K562 (cell line): Measurements from ENCODE around the gene ZBTB25. TPM values are rescaled to one million over a fixed set of nuclear protein-coding genes. Genes with fewer than 3 reads are reported as not detected.

Experiments
- ATAC-seq: fragments of 200-7000 bp; cut with Tn5 transposase; 3 replicates; pipeline ENCODE4 v1.9.1; 2020; ENCODE audit warnings: moderate library complexity
- BruUV-seq: library from RNA; stranded (reverse); fragments of 400-500 nt; replicated peaks from 2 replicates; lab custom pipeline; 2021; lab: Mats Ljungman, UMichigan
- CTCF ChIA-PET: fragments of 300-600 bp; formaldehyde crosslinking; extraction: SDS; loops from one replicate; lab custom pipeline; 2021; ENCODE audit warnings: low intra/inter-chr PET ratio; lab: Yijun Ruan, JAX
- POLR2A ChIA-PET: fragments of 300-600, 350-650 bp; sonication (Branson Sonifier 250); formaldehyde crosslinking; extraction: SDS; loops from one replicate; lab custom pipeline; 2021; ENCODE audit warnings: antibody characterized with exemption, inconsistent platforms; lab: Yijun Ruan, JAX
- DNase-seq, 4 experiments: peaks; one replicate each; pipeline versions ENCODE4 v3.0.0 to v3.0.0-alpha.2; 2011 to 2018; ENCODE audit warnings: low spot score in 3 of 4, mixed read lengths in 3 of 4; ENCODE audit errors: extremely low read depth in 1 of 4
- FAIRE-seq: peaks from 2 replicates; lab custom pipeline; 2011; peaks lifted over from hg19 to GRCh38; lab: Jason Lieb, UNC
- H2AFZ ChIP-seq: 2 replicates; pipeline ENCODE4 v1.6.0; 2011; ENCODE audit warnings: low read depth, low read length, control low read depth, inconsistent platforms
- H3K27ac ChIP-seq: fragments of 200-600 bp; 3 replicates; pipeline ENCODE4 v1.8.0; 2011; ENCODE audit warnings: low read depth, mild to moderate bottlenecking, control low read depth, inconsistent platforms, low read length, moderate library complexity, mixed read lengths; ENCODE audit errors: extremely low read depth
- H3K27me3 ChIP-seq, 2 experiments: fragments of 300-600 bp in 1 of 2; 2 replicates in 1 of 2; 3 replicates in 1 of 2; pipeline versions ENCODE4 v1.6.0 to v1.8.0; 2011; ENCODE audit warnings: inconsistent platforms in 2 of 2, low read length in 2 of 2, mild to moderate bottlenecking in 1 of 2, mixed read lengths in 1 of 2, moderate library complexity in 1 of 2; ENCODE audit not compliant: control insufficient read depth in 2 of 2, insufficient read depth in 2 of 2
- H3K36me3 ChIP-seq: fragments of 300-600 bp; 3 replicates; pipeline ENCODE4 v1.8.0; 2011; ENCODE audit warnings: mild to moderate bottlenecking, low read length, inconsistent platforms; ENCODE audit not compliant: control insufficient read depth, insufficient read depth
- H3K4me1 ChIP-seq, 2 experiments: fragments of 200-600 bp in 1 of 2; replicated peaks in 1 of 2; 2 replicates in 1 of 2; 3 replicates in 1 of 2; pipeline versions ENCODE4 v1.5.1 to v1.8.0; 2011; ENCODE audit warnings: inconsistent platforms in 2 of 2, low read length in 2 of 2, mild to moderate bottlenecking in 1 of 2, mixed read lengths in 1 of 2, moderate library complexity in 1 of 2; ENCODE audit not compliant: control insufficient read depth in 2 of 2, insufficient read depth in 2 of 2
- H3K4me2 ChIP-seq: 2 replicates; pipeline ENCODE4 v1.6.1; 2011; ENCODE audit warnings: low read length, control low read depth, inconsistent platforms, mixed read lengths; ENCODE audit not compliant: insufficient read depth
- H3K4me3 ChIP-seq: fragments of 200-600 bp; sonication (generic), shearing (Covaris generic); 2 replicates; pipeline ENCODE4 v1.5.1; 2016; ENCODE audit warnings: control low read depth, inconsistent platforms
- H3K79me2 ChIP-seq: fragments of 200-600 bp; 3 replicates; pipeline ENCODE4 v1.8.0; 2011; ENCODE audit warnings: low read length, inconsistent platforms; ENCODE audit not compliant: control insufficient read depth, insufficient read depth
- H3K9ac ChIP-seq, 2 experiments: 2 replicates each; pipeline versions ENCODE4 v1.6.0 to v1.6.1; 2011; ENCODE audit warnings: low read depth in 2 of 2, low read length in 2 of 2, control low read depth in 1 of 2, inconsistent platforms in 1 of 2, mild to moderate bottlenecking in 1 of 2, mixed read lengths in 1 of 2; ENCODE audit not compliant: insufficient read depth in 1 of 2
- H3K9me1 ChIP-seq: one replicate; pipeline ENCODE4 v1.6.0; 2011; ENCODE audit warnings: inconsistent platforms, mild to moderate bottlenecking, low read length, moderate library complexity; ENCODE audit not compliant: control insufficient read depth, insufficient read depth
- H3K9me3 ChIP-seq: replicated peaks from 2 replicates; pipeline ENCODE4 v1.5.1; 2011; ENCODE audit warnings: low read depth, low read length, inconsistent platforms; ENCODE audit not compliant: control insufficient read depth, insufficient read depth
- H4K20me1 ChIP-seq: replicated peaks from 2 replicates; pipeline ENCODE4 v1.6.1; 2011; ENCODE audit warnings: low read length, inconsistent platforms, mixed read lengths; ENCODE audit not compliant: control insufficient read depth, insufficient read depth
- NCOA4 ChIP-seq: fragments of 450-650 bp; IDR thresholded peaks from 2 replicates; pipeline ENCODE4 v1.6.1; 2018; ENCODE audit warnings: mild to moderate bottlenecking; ENCODE audit not compliant: partially characterized antibody
- NRF1 ChIP-seq, 2 experiments: fragments of 450-650 bp; IDR thresholded peaks in 1 of 2; conservative IDR thresholded peaks in 1 of 2; 2 replicates each; pipeline ENCODE4 v1.6.1; 2014; ENCODE audit warnings: mild to moderate bottlenecking in 2 of 2
- ZNF23 ChIP-seq: fragments of 250-450 bp; sonication (Bioruptor Pico); IDR thresholded peaks from 2 replicates; pipeline ENCODE4 v1.4.0; 2020; ENCODE audit warnings: mild to moderate bottlenecking
- ZNF384 ChIP-seq: IDR thresholded peaks from 2 replicates; pipeline ENCODE4 v1.6.1; 2012; ENCODE audit warnings: low read depth, low read length, improper control_type of control experiment
- WGBS: fragments of 100-300 bp; shearing (Covaris generic); methylation state at CpG from one replicate; pipeline ENCODE4 v1.1.6; 2016; ENCODE audit warnings: low coverage, mixed read lengths; ENCODE audit not compliant: insufficient coverage; ENCODE audit errors: missing lambda C conversion rate; 5-methylcytosine and 5-hydroxymethylcytosine counted together
- in situ Hi-C: fragments of 300-500 bp; cut with MboI; formaldehyde crosslinking; loops from 4 replicates; pipeline ENCODE4 v1.15.0; 2018; ENCODE audit warnings: inconsistent platforms, mixed read lengths
- intact Hi-C: fragments of 100-400 bp; cut with micrococcal nuclease; formaldehyde crosslinking; loops from 2 replicates; pipeline ENCODE4 v1.14.2; 2022
- polyA plus RNA-seq, 8 experiments: library from polyadenylated mRNA; depleted of rRNA in 4 of 8; stranded (reverse) in 5 of 8; unstranded in 3 of 8; fragments of >200 nt; fragmentation: Nextera tagmentation in 2 of 8; fragmentation: Illumina TruSeq in 1 of 8; extraction: Ambion mirVana in 2 of 8; extraction: Trizol in 1 of 8; gene quantifications; 2 replicates each; pipeline versions ENCODE4 v1.2.1 to v1.2.3, GENCODE V29; 2011 to 2014; ENCODE audit warnings: inconsistent platforms in 1 of 8, missing spikeins in 1 of 8
- total RNA-seq, 7 experiments: library from RNA; depleted of rRNA in 6 of 7; stranded (reverse); fragments of >200 nt in 6 of 7; fragmentation: Illumina TruSeq in 2 of 7; extraction: Trizol in 2 of 7; gene quantifications; 2 replicates each; pipeline versions ENCODE4 v1.2.1 to v1.2.3, GENCODE V29; 2011 to 2021; ENCODE audit warnings: low replicate concordance in 1 of 7
- TF ChIP-seq, protein P1 (sequence below): fragments of 250-450 bp; sonication (Bioruptor Pico); IDR thresholded peaks from 2 replicates; pipeline ENCODE4 v1.5.0; 2021; ENCODE audit warnings: mild to moderate bottlenecking, moderate library complexity

The ZBTB25 gene
- total and polyA plus RNA-seq, 9 of the 15 experiments (the other 6 are each of a cell fraction or from before 2014, with no cell fraction given), result 0.61 to 3.9 (median 2.3) TPM

DNA sequence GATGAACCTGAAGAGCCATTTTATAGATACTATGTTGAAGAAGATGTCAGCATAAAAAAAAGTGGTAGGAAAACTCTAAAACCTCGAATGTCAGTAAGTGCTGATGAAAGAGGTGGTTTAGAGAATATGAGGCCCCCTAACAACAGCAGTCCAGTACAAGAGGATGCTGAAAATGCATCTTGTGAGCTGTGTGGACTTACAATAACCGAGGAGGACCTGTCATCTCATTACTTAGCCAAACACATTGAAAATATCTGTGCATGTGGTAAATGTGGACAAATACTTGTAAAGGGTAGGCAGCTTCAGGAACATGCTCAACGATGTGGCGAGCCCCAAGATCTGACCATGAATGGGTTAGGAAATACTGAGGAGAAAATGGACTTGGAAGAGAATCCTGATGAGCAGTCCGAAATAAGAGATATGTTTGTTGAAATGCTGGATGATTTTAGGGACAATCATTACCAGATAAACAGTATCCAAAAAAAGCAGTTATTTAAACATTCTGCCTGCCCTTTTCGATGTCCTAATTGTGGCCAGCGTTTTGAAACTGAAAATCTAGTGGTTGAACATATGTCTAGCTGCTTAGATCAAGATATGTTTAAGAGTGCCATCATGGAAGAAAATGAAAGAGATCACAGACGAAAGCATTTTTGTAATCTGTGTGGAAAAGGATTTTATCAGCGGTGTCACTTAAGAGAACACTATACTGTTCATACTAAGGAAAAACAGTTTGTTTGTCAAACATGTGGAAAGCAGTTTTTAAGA lies 19.1 kb upstream of the ZBTB25 start:
- CTCF ChIA-PET, result no interaction called here
- POLR2A ChIA-PET, result interaction anchor here (0.8 to 1.5 kb wide), 2 partner anchors 11 to 13 kb away, joined by 3 read pairs; no protein-coding TSS in a partner anchor
- Histone ChIP-seq H3K9me1 (no peaks in the 10 kb centered on the region), H3K9me3 (no peaks in the 10 kb centered on the region), H3K9ac (no peak overlapping the region), H4K20me1 (no peaks in the 10 kb centered on the region), H3K27ac (no peak overlapping the region), H3K27me3 (no peaks in the 10 kb centered on the region), H3K4me2 (no peak overlapping the region), H3K36me3 (peaks cover 9% of the 10 kb centered on the region; the same call in 1 of the 3 replicates), H3K4me3 (no peak overlapping the region), H2AFZ (no peak overlapping the region), H3K79me2 (no peaks in the 10 kb centered on the region), H3K4me1 (no peaks in the 10 kb centered on the region)
- TF ChIP-seq ZNF23 (CRISPR knock-in tag) (no peak), NRF1 (conservative IDR thresholded peaks at IDR 0.05 in 1 of 2, IDR thresholded peaks at IDR 0.05 in 1 of 2) (no peak), NCOA4 (no peak), ZNF384 (no peak)
- TF ChIP-seq, protein P1, sequence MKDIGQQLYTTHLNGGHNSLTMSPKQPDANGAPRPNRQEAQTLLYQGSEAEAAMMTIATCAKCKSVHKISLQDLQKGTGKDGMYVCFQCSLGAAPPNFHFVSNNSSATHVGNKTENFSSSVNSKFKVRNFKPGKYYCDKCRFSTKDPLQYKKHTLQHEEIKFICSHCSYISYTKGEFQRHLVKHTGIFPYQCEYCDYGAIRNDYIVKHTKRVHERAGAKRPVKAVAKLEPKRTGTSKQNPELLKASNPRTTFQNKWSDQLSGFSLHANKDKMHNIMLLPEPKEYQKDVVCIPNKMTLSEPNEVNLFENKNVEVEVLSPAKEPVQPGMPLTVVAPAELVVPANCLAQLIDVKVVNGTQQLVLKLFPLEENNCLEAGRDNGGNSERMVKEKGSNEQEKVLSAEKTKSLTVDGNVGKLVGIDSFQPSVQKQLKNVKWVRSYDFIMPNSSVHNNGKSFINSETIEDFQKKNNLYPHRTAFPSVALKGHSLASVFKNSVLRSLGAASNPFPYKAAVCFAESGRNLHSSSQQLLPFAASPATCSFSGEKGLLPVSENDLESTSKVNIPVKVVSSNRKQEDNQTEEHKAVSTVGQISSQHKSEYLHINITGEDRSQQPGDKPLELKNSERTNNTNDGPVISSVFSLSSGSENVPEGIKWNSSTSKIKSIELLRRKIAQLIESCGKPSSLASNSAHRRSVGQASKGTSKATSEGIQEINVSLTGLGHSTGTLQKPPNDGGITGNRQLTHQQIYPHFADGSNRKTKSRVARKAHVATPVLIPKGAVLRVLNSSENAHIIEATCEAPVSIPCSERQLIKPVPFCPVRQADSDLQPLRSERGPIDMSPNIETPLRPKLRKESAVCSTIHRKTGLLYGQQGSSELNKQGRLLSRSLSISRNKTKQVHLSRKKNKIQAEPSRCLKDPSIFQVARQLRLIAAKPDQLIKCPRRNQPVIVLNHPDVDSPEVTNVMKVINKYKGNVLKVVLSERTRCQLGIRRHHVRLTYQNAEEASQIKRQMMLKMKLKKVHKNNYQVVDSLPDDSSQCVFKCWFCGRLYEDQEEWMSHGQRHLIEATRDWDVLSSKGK (CRISPR knock-in tag), result no peak
- WGBS, result 61% methylated on average over 9 of the region's 9 CpGs
- DNase-seq, result no peak
- in situ Hi-C loops (no loop called here), intact Hi-C loops (no loop called here)
- BruUV-seq, result no TSS peak
- no peak for FAIRE-seq
- ATAC-seq, result no peak
